ENCODE measurements around the gene MKRN2OS.

DNA sequence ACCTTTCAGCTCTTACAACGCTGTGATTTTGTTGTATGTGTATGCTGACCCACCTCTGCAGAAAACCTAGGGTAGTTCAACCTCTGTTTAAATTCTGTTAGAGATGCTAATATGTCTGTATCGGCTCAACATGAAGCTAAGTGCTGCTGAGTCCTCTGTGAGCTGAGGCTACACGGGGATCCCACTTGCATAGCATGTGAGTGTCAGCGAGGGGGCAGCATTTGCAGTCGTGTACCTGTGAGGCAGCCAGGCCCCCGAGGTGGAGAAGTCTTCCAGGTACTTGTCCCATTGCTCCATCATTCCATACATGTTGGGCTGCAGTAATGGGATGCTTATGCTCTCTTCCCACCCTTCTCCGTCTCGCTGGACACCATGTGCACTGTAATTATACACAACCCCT is 3.7 kb downstream of the MKRN2OS start:
- TF ChIP-seq, protein P1, sequence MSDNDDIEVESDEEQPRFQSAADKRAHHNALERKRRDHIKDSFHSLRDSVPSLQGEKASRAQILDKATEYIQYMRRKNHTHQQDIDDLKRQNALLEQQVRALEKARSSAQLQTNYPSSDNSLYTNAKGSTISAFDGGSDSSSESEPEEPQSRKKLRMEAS (IDR thresholded peaks at IDR 0.05): no peak
- TF ChIP-seq, protein P2, sequence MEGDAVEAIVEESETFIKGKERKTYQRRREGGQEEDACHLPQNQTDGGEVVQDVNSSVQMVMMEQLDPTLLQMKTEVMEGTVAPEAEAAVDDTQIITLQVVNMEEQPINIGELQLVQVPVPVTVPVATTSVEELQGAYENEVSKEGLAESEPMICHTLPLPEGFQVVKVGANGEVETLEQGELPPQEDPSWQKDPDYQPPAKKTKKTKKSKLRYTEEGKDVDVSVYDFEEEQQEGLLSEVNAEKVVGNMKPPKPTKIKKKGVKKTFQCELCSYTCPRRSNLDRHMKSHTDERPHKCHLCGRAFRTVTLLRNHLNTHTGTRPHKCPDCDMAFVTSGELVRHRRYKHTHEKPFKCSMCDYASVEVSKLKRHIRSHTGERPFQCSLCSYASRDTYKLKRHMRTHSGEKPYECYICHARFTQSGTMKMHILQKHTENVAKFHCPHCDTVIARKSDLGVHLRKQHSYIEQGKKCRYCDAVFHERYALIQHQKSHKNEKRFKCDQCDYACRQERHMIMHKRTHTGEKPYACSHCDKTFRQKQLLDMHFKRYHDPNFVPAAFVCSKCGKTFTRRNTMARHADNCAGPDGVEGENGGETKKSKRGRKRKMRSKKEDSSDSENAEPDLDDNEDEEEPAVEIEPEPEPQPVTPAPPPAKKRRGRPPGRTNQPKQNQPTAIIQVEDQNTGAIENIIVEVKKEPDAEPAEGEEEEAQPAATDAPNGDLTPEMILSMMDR (IDR thresholded peaks at IDR 0.05 in 2 of 3, conservative IDR thresholded peaks at IDR 0.05 in 1 of 3; ENCODE audit: borderline replicate concordance in 1 of 3, insufficient read depth in 1 of 3, low read depth in 2 of 3, low read length in 2 of 3): peak in 2 of 3 experiments; percentile 23 to 31; a peak in 2 of 6 replicates
